ENCODE measurements around the gene OPCML. TPM values are rescaled to one million over a fixed set of nuclear protein-coding genes. Genes with fewer than 3 reads are reported as not detected.

Gene OPCML
- total and polyA plus RNA-seq, 2 donors (not counting 1 experiment from before 2014, with no cell fraction given): 0.99 to 2.8 TPM

DNA sequence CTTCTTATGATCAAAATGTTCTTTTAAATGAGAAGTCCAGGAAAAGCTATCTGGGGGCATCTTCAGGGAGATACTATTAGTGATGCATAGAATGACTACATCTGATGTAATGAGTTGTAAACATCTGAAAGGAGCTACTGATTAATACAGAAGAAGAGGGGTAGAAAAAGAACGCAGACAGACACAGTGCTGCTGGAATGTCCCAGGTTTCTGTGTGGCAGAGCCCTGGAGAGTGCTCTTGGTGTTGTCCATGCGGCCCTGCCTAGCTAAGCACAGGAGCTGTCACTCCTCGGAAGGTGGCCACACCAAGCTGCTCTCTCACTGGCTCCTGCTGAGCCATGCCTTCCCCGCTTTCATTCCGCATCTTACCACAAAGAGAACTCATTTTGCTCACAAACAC, 768.8 kb downstream of the OPCML start:
- Histone ChIP-seq H3K9me3 (ENCODE audit: control insufficient read depth, insufficient read depth, low read depth, low read length) (no peaks in the 10 kb centered on the region), H3K4me2 (ENCODE audit: extremely low read depth, insufficient read depth, low read length) (no peak overlapping the region), H3K36me3 (ENCODE audit: control insufficient read depth, insufficient read depth, low read length) (no peaks in the 10 kb centered on the region), H4K20me1 (ENCODE audit: control insufficient read depth, extremely low read depth, insufficient read depth, low read length) (no peaks in the 10 kb centered on the region), H3K4me1 (ENCODE audit: control insufficient read depth, extremely low read depth, insufficient read depth, low read length) (no peaks in the 10 kb centered on the region), H3K27me3 (ENCODE audit: control insufficient read depth, insufficient read depth, low read length) (no peaks in the 10 kb centered on the region), H3K4me3 (replicated peaks in 1 of 4; ENCODE audit: control extremely low read depth in 1 of 4, insufficient read depth in 1 of 4, low read depth in 3 of 4, low read length in 4 of 4) (no peak overlapping the region), H3K9ac (ENCODE audit: insufficient read depth, low read length) (no peak overlapping the region), H2AFZ (ENCODE audit: low read length) (no peak overlapping the region), H3K27ac (ENCODE audit: insufficient read depth, low read length) (no peak overlapping the region), H3K79me2 (ENCODE audit: control insufficient read depth, insufficient read depth, low read length) (no peaks in the 10 kb centered on the region)
- DNase-seq (ENCODE audit: low read depth in 2 of 2): no peak
- TF ChIP-seq EZH2 (IDR thresholded peaks at IDR 0.05; ENCODE audit: low read length, missing control alignments): no peak
- TF ChIP-seq, protein P1, sequence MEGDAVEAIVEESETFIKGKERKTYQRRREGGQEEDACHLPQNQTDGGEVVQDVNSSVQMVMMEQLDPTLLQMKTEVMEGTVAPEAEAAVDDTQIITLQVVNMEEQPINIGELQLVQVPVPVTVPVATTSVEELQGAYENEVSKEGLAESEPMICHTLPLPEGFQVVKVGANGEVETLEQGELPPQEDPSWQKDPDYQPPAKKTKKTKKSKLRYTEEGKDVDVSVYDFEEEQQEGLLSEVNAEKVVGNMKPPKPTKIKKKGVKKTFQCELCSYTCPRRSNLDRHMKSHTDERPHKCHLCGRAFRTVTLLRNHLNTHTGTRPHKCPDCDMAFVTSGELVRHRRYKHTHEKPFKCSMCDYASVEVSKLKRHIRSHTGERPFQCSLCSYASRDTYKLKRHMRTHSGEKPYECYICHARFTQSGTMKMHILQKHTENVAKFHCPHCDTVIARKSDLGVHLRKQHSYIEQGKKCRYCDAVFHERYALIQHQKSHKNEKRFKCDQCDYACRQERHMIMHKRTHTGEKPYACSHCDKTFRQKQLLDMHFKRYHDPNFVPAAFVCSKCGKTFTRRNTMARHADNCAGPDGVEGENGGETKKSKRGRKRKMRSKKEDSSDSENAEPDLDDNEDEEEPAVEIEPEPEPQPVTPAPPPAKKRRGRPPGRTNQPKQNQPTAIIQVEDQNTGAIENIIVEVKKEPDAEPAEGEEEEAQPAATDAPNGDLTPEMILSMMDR (conservative IDR thresholded peaks at IDR 0.05 in 1 of 2, IDR thresholded peaks at IDR 0.05 in 1 of 2; ENCODE audit: low read depth in 1 of 2, low read length in 2 of 2): no peak

DNA sequence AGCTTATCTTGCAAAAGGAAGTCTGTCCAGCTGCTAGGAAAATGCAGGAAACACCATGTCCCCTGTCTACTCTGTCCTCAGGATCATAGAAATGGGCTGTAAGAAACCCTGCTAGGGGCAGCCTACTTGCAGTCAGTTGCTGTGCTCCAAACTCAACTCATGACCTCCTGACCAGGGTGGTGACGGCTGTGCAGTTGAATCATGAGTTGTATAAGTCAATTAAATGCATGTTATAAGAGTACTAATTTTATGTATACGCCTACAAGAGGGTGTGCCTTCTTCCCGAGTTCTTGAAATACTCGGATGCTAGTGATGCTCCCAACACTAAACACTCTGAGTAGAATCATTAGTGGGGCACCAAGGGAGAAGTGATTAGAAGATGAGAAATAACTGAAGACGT, 776.4 kb downstream of the OPCML start:
- H3K4me2 ChIP-seq (ENCODE audit: extremely low read depth, insufficient read depth, low read length): no peak overlapping the region
- no peaks in the 10 kb centered on the region for H4K20me1 ChIP-seq (ENCODE audit: control insufficient read depth, extremely low read depth, insufficient read depth, low read length)
- no peaks in the 10 kb centered on the region for H3K27me3 ChIP-seq (ENCODE audit: control insufficient read depth, insufficient read depth, low read length)
- H3K4me1 ChIP-seq (ENCODE audit: control insufficient read depth, extremely low read depth, insufficient read depth, low read length): no peaks in the 10 kb centered on the region
- H3K4me3 ChIP-seq (replicated peaks in 1 of 4; ENCODE audit: control extremely low read depth in 1 of 4, insufficient read depth in 1 of 4, low read depth in 3 of 4, low read length in 4 of 4): no peak overlapping the region
- no peak overlapping the region for H2AFZ ChIP-seq (ENCODE audit: low read length)
- DNase-seq (ENCODE audit: low read depth in 2 of 2): no peak
- no peaks in the 10 kb centered on the region for H3K36me3 ChIP-seq (ENCODE audit: control insufficient read depth, insufficient read depth, low read length)
- no peak for TF ChIP-seq EZH2 (IDR thresholded peaks at IDR 0.05; ENCODE audit: low read length, missing control alignments)
- TF ChIP-seq, protein P1 (conservative IDR thresholded peaks at IDR 0.05 in 1 of 2, IDR thresholded peaks at IDR 0.05 in 1 of 2; ENCODE audit: low read depth in 1 of 2, low read length in 2 of 2): no peak
- no peaks in the 10 kb centered on the region for H3K79me2 ChIP-seq (ENCODE audit: control insufficient read depth, insufficient read depth, low read length)
- H3K27ac ChIP-seq (ENCODE audit: insufficient read depth, low read length): no peak overlapping the region
- H3K9me3 ChIP-seq (ENCODE audit: control insufficient read depth, insufficient read depth, low read depth, low read length): no peaks in the 10 kb centered on the region
- no peak overlapping the region for H3K9ac ChIP-seq (ENCODE audit: insufficient read depth, low read length)

DNA sequence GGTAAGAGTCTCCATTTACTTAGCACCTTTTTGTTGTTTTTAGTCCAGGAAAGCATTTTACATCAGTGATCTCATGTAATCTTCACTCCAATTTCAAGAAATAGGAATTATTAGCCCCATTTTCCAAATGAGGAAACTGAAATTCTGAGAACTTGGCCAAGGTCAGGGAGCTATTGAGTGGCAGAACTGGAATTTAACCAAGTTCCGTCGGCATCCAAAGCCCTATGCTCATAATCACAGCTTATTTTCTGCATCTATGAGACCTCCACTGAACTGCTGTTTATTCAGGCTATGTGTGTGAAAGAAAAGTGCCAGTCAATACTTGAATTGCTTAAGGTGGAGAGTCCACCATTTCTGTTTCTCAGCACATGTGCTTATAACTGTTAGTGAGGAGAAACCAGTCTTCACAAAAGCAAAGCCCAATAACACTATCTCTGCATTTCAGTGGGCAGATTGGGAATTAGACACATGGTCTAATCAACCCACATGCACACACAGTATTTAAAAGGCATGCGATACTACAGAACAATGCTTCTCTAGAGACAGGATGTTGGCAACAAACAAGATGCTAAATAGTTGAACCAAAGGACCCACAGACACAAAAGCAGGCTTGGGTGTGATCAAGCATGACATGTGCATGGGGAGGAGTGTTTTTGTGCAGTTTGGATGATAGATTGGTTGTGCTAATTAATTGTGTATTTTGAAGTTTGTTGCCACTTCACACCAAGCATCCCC, 780.6 kb downstream of the OPCML start:
- Histone ChIP-seq H2AFZ (ENCODE audit: low read length) (no peak overlapping the region), H3K79me2 (ENCODE audit: control insufficient read depth, insufficient read depth, low read length) (no peaks in the 10 kb centered on the region), H4K20me1 (ENCODE audit: control insufficient read depth, extremely low read depth, insufficient read depth, low read length) (no peaks in the 10 kb centered on the region), H3K27ac (ENCODE audit: insufficient read depth, low read length) (no peak overlapping the region), H3K9ac (ENCODE audit: insufficient read depth, low read length) (no peak overlapping the region), H3K4me2 (ENCODE audit: extremely low read depth, insufficient read depth, low read length) (no peak overlapping the region), H3K36me3 (ENCODE audit: control insufficient read depth, insufficient read depth, low read length) (no peaks in the 10 kb centered on the region), H3K9me3 (ENCODE audit: control insufficient read depth, insufficient read depth, low read depth, low read length) (no peaks in the 10 kb centered on the region), H3K4me3 (replicated peaks in 1 of 4; ENCODE audit: control extremely low read depth in 1 of 4, insufficient read depth in 1 of 4, low read depth in 3 of 4, low read length in 4 of 4) (no peak overlapping the region), H3K27me3 (ENCODE audit: control insufficient read depth, insufficient read depth, low read length) (no peaks in the 10 kb centered on the region), H3K4me1 (ENCODE audit: control insufficient read depth, extremely low read depth, insufficient read depth, low read length) (no peaks in the 10 kb centered on the region)
- DNase-seq (ENCODE audit: low read depth in 2 of 2): no peak
- TF ChIP-seq EZH2 (IDR thresholded peaks at IDR 0.05; ENCODE audit: low read length, missing control alignments): no peak
- TF ChIP-seq, protein P1 (conservative IDR thresholded peaks at IDR 0.05 in 1 of 2, IDR thresholded peaks at IDR 0.05 in 1 of 2; ENCODE audit: low read depth in 1 of 2, low read length in 2 of 2): no peak
